ENCODE results near the gene NQO2. TPM values are rescaled to one million over a fixed set of nuclear protein-coding genes. Genes with fewer than 3 reads are reported as not detected.

The NQO2 gene
- total RNA-seq, 1 donor from 2014 or later: 58.8 TPM

GRCh38 chr6:2959909-2960719 lies 39.6 kb upstream of the NQO2 start:
- Mint-ChIP-seq H3K4me1 (ENCODE audit: unreplicated experiment) (peaks cover 30% of the 10 kb centered on the region), H3K27ac (ENCODE audit: unreplicated experiment) (no peak overlapping the region), H3K9me3 (ENCODE audit: unreplicated experiment) (no peaks in the 10 kb centered on the region), H3K4me3 (ENCODE audit: unreplicated experiment) (no peak overlapping the region), H3K27me3 (ENCODE audit: unreplicated experiment) (no peaks in the 10 kb centered on the region), H3K36me3 (ENCODE audit: low read depth, unreplicated experiment) (peaks cover 23% of the 10 kb centered on the region)
- TF ChIP-seq CTCF (IDR thresholded peaks at IDR 0.05; ENCODE audit: unreplicated experiment): no peak
- DNase-seq (ENCODE audit: low spot score): no peak

- no peak for DNase-seq (ENCODE audit: low spot score)
- TF ChIP-seq CTCF (IDR thresholded peaks at IDR 0.05; ENCODE audit: unreplicated experiment): no peak
- H3K27me3 Mint-ChIP-seq (ENCODE audit: unreplicated experiment): no peaks in the 10 kb centered on the region
- peaks cover 30% of the 10 kb centered on the region for H3K4me1 Mint-ChIP-seq (ENCODE audit: unreplicated experiment)
- H3K27ac Mint-ChIP-seq (ENCODE audit: unreplicated experiment): no peak overlapping the region
- H3K36me3 Mint-ChIP-seq (ENCODE audit: low read depth, unreplicated experiment): peaks cover 23% of the 10 kb centered on the region
- no peak overlapping the region for H3K4me3 Mint-ChIP-seq (ENCODE audit: unreplicated experiment)
- no peaks in the 10 kb centered on the region for H3K9me3 Mint-ChIP-seq (ENCODE audit: unreplicated experiment)
These were observed 38.8 kb upstream of the NQO2 start for GRCh38 chr6:2960935-2961334.

- TF ChIP-seq CTCF (IDR thresholded peaks at IDR 0.05; ENCODE audit: unreplicated experiment): no peak
- Mint-ChIP-seq H3K4me3 (ENCODE audit: unreplicated experiment) (no peak overlapping the region), H3K27me3 (ENCODE audit: unreplicated experiment) (no peaks in the 10 kb centered on the region), H3K4me1 (ENCODE audit: unreplicated experiment) (peaks cover 30% of the 10 kb centered on the region), H3K27ac (ENCODE audit: unreplicated experiment) (no peak overlapping the region), H3K9me3 (ENCODE audit: unreplicated experiment) (no peaks in the 10 kb centered on the region), H3K36me3 (ENCODE audit: low read depth, unreplicated experiment) (peaks cover 19% of the 10 kb centered on the region)
- no peak for DNase-seq (ENCODE audit: low spot score)
These were observed 38.2 kb upstream of the NQO2 start for GRCh38 chr6:2961506-2961905.

- peaks cover 17% of the 10 kb centered on the region for H3K36me3 Mint-ChIP-seq (ENCODE audit: low read depth, unreplicated experiment)
- H3K4me3 Mint-ChIP-seq (ENCODE audit: unreplicated experiment): no peak overlapping the region
- H3K27ac Mint-ChIP-seq (ENCODE audit: unreplicated experiment): no peak overlapping the region
- H3K27me3 Mint-ChIP-seq (ENCODE audit: unreplicated experiment): no peaks in the 10 kb centered on the region
- no peaks in the 10 kb centered on the region for H3K9me3 Mint-ChIP-seq (ENCODE audit: unreplicated experiment)
- H3K4me1 Mint-ChIP-seq (ENCODE audit: unreplicated experiment): peaks cover 33% of the 10 kb centered on the region
- no peak for DNase-seq (ENCODE audit: low spot score)
- no peak for TF ChIP-seq CTCF (IDR thresholded peaks at IDR 0.05; ENCODE audit: unreplicated experiment)
These were observed 37.7 kb upstream of the NQO2 start for GRCh38 chr6:2962004-2962403.

GRCh38 chr6:2962636-2963035 lies 37.1 kb upstream of the NQO2 start:
- H3K4me3 Mint-ChIP-seq (ENCODE audit: unreplicated experiment): no peak overlapping the region
- DNase-seq (ENCODE audit: low spot score): no peak
- H3K36me3 Mint-ChIP-seq (ENCODE audit: low read depth, unreplicated experiment): peaks cover 10% of the 10 kb centered on the region
- H3K27me3 Mint-ChIP-seq (ENCODE audit: unreplicated experiment): no peaks in the 10 kb centered on the region
- no peaks in the 10 kb centered on the region for H3K9me3 Mint-ChIP-seq (ENCODE audit: unreplicated experiment)
- no peak for TF ChIP-seq CTCF (IDR thresholded peaks at IDR 0.05; ENCODE audit: unreplicated experiment)
- no peak overlapping the region for H3K27ac Mint-ChIP-seq (ENCODE audit: unreplicated experiment)
- H3K4me1 Mint-ChIP-seq (ENCODE audit: unreplicated experiment): peaks cover 39% of the 10 kb centered on the region

Measured in endothelial cell (in vitro differentiated cells).